ENCODE measurements around the gene LDB2. TPM values are rescaled to one million over a fixed set of nuclear protein-coding genes. Genes with fewer than 3 reads are reported as not detected.

The LDB2 gene
- total and polyA plus RNA-seq, 2 donors (not counting 1 experiment from before 2014, with no cell fraction given) = not detected

GRCh38 chr4:16598597-16599206 lies 299.7 kb downstream of the LDB2 start:
- Histone ChIP-seq H3K9ac (ENCODE audit: low read length) (no peak overlapping the region), H3K36me3 (replicated peaks in 1 of 2; ENCODE audit: control extremely low read depth in 1 of 2, control insufficient read depth in 1 of 2, extremely low read depth in 1 of 2, insufficient read depth in 2 of 2, low read length in 1 of 2) (no peaks in the 10 kb centered on the region), H3K4me3 (ENCODE audit: control extremely low read depth in 1 of 5, extremely low read depth in 1 of 5, insufficient read depth in 1 of 5, low read depth in 2 of 5, low read length in 4 of 5) (no peak overlapping the region), H3K4me2 (replicated peaks; ENCODE audit: low read depth, low read length, poor library complexity, severe bottlenecking) (no peak overlapping the region), H3K27ac (ENCODE audit: low read length in 2 of 2) (no peak overlapping the region), H2AFZ (ENCODE audit: insufficient read depth, low read depth, low read length, poor library complexity, severe bottlenecking) (no peak overlapping the region), H3K27me3 (replicated peaks in 1 of 4; ENCODE audit: control extremely low read depth in 1 of 4, control insufficient read depth in 3 of 4, insufficient read depth in 4 of 4, low read length in 3 of 4) (no peaks in the 10 kb centered on the region), H3K9me3 (ENCODE audit: control extremely low read depth in 1 of 3, control insufficient read depth in 2 of 3, insufficient read depth in 1 of 3, low read length in 2 of 3) (no peaks in the 10 kb centered on the region), H3K4me1 (ENCODE audit: control insufficient read depth in 2 of 2, insufficient read depth in 2 of 2, low read length in 2 of 2) (no peaks in the 10 kb centered on the region), H3K79me2 (ENCODE audit: control insufficient read depth, insufficient read depth, low read length) (no peaks in the 10 kb centered on the region), H4K20me1 (ENCODE audit: control insufficient read depth, insufficient read depth, low read length, poor library complexity, severe bottlenecking) (no peaks in the 10 kb centered on the region)
- CTCF ChIA-PET = no interaction called here
- Mint-ChIP-seq H3K27ac (no peak overlapping the region), H3K9me3 (ENCODE audit: insufficient read depth) (no peaks in the 10 kb centered on the region), H3K27me3 (no peaks in the 10 kb centered on the region), H3K4me1 (no peaks in the 10 kb centered on the region), H3K4me3 (no peak overlapping the region)
- ATAC-seq (ENCODE audit: low read depth) (no peak), DNase-seq (no peak)
- no CpG with 5 or more reads among the region's 7 CpGs for WGBS (ENCODE audit: insufficient coverage)
- TF ChIP-seq EZH2 (IDR thresholded peaks at IDR 0.05; ENCODE audit: borderline replicate concordance, insufficient read depth, low read depth, low read length, poor library complexity, severe bottlenecking) = no peak
- no peak for TF ChIP-seq CTCF (IDR thresholded peaks at IDR 0.05)
- intact Hi-C loops (cut with micrococcal nuclease) = no loop called here
- POLR2A ChIA-PET = no interaction called here

GRCh38 chr4:16597845-16598596 lies 300.4 kb downstream of the LDB2 start:
- no peaks in the 10 kb centered on the region for H4K20me1 ChIP-seq (ENCODE audit: control insufficient read depth, insufficient read depth, low read length, poor library complexity, severe bottlenecking)
- H3K4me3 Mint-ChIP-seq = no peak overlapping the region
- ChIA-PET POLR2A (no interaction called here), CTCF (no interaction called here)
- H2AFZ ChIP-seq (ENCODE audit: insufficient read depth, low read depth, low read length, poor library complexity, severe bottlenecking) = no peak overlapping the region
- no peaks in the 10 kb centered on the region for H3K27me3 ChIP-seq (replicated peaks in 1 of 4; ENCODE audit: control extremely low read depth in 1 of 4, control insufficient read depth in 3 of 4, insufficient read depth in 4 of 4, low read length in 3 of 4)
- H3K27ac ChIP-seq (ENCODE audit: low read length in 2 of 2) = no peak overlapping the region
- DNase-seq = no peak
- no peak overlapping the region for H3K27ac Mint-ChIP-seq
- no peak for ATAC-seq (ENCODE audit: low read depth)
- intact Hi-C loops (cut with micrococcal nuclease) = no loop called here
- no peak overlapping the region for H3K4me2 ChIP-seq (replicated peaks; ENCODE audit: low read depth, low read length, poor library complexity, severe bottlenecking)
- H3K4me1 ChIP-seq (ENCODE audit: control insufficient read depth in 2 of 2, insufficient read depth in 2 of 2, low read length in 2 of 2) = no peaks in the 10 kb centered on the region
- no peaks in the 10 kb centered on the region for H3K79me2 ChIP-seq (ENCODE audit: control insufficient read depth, insufficient read depth, low read length)
- no peaks in the 10 kb centered on the region for H3K4me1 Mint-ChIP-seq
- H3K36me3 ChIP-seq (replicated peaks in 1 of 2; ENCODE audit: control extremely low read depth in 1 of 2, control insufficient read depth in 1 of 2, extremely low read depth in 1 of 2, insufficient read depth in 2 of 2, low read length in 1 of 2) = no peaks in the 10 kb centered on the region
- no peaks in the 10 kb centered on the region for H3K27me3 Mint-ChIP-seq
- no peak overlapping the region for H3K4me3 ChIP-seq (ENCODE audit: control extremely low read depth in 1 of 5, extremely low read depth in 1 of 5, insufficient read depth in 1 of 5, low read depth in 2 of 5, low read length in 4 of 5)
- H3K9me3 Mint-ChIP-seq (ENCODE audit: insufficient read depth) = no peaks in the 10 kb centered on the region
- H3K9ac ChIP-seq (ENCODE audit: low read length) = no peak overlapping the region
- no peak for TF ChIP-seq EZH2 (IDR thresholded peaks at IDR 0.05; ENCODE audit: borderline replicate concordance, insufficient read depth, low read depth, low read length, poor library complexity, severe bottlenecking)
- TF ChIP-seq CTCF (IDR thresholded peaks at IDR 0.05) = no peak
- H3K9me3 ChIP-seq (ENCODE audit: control extremely low read depth in 1 of 3, control insufficient read depth in 2 of 3, insufficient read depth in 1 of 3, low read length in 2 of 3) = no peaks in the 10 kb centered on the region
- 100% methylated on average over 3 of the region's 6 CpGs for WGBS (ENCODE audit: insufficient coverage)
